Epidermal melanocyte (primary cell): ENCODE results near the gene CDHR2.

Source experiments
- DNase-seq: peaks from one replicate; pipeline ENCODE4 v3.0.0; 2011; ENCODE audit warnings: low spot score; ENCODE audit not compliant: insufficient read length

CDHR2 gene

DNA sequence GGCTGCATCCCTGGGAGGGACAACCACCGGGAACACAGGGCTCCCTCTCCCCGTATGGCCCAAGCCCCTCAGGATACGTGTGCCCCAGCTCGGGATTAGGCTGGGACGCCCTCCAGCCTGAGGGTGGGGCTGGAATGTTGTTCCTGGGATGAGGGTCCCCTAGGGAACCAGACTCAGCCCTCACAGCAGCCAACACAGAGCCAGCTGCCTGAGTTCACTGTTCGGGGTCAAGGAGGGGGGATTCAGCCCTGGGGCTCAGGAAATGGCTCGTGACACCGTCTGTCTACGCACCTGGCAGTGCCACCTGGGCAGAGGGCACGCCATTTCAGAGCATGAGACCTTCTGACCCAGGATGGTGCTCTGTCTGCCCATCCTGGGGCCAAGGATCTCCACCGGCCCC, 20.8 kb upstream of the CDHR2 start:
- DNase-seq = no peak

DNA sequence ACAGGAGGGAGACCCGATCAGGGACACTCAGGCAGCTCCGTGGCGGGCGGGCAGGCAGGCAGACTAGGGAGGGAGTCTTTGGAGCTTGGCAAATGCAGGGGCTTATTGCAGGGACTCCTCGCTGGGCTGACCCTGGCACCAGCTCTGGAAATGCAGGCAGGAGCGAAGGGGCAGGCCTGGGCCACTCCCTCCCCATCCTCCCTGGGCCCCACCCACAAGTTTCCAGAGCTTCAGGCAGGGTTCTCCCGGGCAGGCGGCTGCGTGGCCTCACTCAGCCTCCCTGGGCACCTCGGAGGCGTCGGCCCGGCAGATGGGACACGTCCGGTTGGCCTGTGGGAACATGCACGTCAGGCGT, 20.4 kb upstream of the CDHR2 start:
- DNase-seq = no peak

DNA sequence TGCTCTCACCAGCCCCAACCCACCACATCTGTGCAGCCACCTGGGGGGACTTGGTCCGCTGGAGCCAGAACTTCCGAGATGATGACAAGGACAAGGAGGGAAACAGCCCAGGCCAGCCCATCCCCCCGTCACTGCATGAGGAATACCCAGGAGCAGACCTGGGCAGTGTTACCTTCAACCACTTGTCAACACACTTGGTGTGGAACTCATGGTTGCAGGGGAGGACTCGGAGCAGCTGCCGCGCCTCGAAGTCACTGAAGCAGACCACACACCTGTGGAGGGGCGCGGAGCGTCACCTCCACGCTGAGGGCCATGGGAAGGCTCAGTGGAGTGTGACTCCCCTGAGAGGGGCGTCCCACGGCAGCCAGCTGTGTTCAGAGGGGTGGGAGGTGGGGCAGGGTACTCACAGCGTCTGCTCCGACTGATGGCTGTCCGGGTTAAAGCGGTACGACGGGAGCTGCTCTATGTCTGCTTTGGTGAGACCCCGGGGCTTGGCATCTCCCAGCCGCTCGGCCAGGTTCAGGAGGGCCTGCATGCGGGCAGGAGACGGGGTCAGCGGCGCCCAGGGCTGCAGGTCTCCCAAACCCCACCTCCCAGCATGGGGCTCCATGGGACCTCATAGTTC, 19.9 kb upstream of the CDHR2 start:
- DNase-seq = no peak

DNA sequence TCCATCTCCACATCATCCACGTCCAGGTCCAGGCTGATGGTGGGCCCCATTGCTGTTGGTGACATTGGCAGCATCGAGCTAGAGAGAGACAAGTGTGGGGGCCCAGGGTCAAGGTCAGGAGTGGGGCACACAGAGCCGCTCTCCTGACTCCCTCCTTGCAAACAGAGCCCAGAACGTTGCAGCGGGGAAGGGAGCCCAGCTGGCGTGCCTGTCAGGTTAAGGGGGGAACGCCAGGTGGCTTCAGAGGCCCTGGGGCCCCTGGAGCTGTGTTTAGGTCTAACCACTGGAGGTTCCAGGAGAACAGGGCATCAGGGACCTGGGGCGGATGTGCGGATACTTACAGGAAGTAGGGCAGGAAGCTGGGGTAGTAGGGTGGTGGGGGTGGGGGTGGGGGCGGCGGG, 19.4 kb upstream of the CDHR2 start:
- no peak for DNase-seq

DNA sequence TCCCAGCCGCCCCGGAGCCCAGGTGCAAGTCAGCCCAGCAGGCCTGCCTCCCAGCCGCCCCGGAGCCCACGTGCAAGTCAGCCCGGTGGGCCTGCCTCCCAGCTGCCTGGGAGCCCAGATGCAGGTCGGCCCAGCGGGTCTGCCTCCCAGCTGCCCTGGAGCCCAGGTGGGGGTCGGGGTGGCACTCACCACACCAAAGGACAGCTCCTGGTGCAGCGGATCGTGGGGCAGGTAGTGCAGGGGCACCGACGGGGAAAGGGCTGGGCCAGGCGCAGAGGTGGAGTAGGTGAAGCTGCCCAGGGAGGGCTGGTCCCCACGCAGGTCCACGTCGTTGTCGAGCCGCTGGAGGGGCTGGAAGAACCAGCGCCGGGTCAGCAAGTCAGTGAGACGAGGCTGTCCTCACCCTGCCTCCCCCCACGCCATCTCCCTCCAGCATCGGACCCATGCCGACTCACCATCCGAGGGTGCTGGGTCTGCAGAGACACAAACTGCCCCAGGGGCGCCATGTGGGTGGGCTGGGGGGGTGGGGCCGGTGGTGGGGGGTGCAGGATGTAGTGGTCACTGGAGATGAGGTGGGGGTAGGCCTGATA, 18.7 kb upstream of the CDHR2 start:
- no peak for DNase-seq

DNA sequence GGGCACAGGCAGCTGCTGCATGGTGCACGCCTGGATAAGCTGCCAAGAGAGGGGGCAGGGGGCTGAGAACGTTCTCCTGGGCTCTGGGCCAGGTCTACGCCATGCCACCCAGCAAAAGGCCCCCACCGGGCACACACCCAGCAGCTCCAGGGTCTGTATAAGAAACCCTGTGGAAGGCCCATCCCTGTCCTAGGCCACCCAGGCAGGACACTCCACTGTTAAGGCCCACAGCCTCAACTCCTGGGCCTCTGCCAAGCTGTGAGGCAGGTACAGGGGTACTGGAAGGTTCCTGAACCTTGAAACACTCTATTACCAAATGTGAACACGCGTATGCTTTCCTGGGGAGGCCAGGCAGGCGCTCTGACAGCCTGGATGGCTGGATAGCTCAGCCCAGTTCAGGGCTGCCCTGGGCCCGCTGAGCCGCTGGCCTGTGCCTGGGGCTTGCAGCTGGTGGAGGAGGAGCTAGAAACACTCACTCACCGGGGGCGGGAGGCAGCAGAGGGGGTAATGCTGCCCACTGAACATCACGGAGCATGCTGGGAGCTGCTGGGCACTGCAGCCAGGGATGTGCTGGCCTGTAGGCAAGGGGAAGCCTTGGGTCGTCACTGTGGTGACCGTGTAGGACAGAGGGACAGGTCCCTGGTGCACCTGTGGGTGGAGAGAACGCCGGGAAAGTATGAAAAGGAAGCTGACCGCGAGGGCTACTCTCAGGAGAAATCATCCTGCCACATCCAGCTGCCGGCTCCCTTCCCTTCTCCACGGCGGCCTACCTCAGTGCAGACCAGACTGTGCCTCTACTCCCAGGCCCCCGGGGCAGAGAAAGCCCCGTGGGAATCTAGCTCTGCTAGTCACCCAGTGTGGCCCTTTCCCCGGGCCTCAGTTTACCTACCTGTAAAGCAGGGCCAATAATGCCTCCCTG, 17.9 kb upstream of the CDHR2 start:
- peak; percentile 59 for DNase-seq

DNA sequence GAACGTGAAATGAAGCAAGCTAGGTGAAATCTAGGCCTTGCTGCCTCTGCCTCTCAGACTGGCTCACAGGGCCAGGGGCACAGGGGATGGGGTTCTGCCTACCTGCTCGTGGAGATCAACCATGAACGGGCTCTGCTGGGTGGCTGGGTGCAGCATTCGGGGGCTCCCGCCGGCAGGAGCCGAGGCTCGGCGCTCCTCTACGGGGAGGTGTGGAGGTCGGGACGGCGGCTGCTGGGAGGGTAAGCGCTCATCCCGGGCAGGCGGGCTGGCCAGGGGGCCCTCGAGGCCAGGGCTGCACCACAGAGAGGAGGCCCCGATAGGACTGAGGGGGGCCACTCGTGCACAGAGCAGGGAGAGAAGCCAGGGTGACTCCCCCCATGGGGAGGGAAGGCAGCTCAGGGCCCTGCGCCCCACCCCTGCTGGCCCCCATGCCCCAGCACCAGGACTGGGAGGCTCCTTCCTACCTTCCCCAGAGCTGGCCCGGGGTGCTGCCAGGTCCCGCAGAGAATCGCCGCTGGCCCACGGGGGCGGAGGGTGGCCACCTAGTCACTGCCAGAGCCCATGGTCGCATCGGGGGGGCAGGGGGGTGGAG, 17.1 kb upstream of the CDHR2 start:
- no peak for DNase-seq

DNA sequence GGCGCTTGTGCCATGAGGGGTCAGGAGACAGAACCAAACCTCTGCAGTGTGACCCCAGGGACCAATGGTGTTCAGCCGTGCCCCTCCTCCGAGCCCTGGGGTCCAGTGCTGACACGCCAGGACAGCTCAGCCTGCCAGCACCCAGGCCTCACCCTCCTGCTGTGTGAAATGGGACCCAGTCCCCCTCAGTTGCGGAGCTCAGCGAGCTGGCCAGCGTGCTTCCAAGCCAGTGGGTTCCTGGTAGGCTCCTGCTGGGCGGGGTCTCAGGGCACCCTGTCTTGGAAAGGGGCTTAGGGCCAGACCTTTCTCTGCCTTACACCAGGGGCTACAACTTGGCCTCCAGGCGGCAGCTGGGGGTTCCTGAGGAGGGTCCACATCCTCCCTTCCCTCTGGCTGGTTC, 16.3 kb upstream of the CDHR2 start:
- DNase-seq = no peak

DNA sequence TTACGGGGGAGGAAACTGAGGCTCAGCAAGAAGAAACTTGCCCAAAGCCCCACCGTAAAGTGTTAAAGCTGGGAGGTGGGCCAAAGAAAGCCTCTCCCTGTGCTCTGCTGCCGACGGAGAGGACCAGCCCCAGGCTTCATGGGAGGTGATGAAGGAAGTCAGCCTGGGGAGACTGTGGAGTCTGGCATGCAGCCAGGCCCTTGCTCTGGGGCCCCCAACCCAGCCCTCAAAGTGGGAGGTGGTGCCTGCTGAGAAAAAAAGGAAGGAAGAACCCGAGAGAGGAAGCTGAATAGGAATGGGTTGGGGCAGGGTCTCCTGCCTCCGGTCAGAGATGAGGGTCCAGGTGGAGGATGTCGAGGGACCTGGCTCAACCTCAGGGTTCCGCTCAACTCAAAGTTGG, 15.8 kb upstream of the CDHR2 start:
- DNase-seq = no peak

DNA sequence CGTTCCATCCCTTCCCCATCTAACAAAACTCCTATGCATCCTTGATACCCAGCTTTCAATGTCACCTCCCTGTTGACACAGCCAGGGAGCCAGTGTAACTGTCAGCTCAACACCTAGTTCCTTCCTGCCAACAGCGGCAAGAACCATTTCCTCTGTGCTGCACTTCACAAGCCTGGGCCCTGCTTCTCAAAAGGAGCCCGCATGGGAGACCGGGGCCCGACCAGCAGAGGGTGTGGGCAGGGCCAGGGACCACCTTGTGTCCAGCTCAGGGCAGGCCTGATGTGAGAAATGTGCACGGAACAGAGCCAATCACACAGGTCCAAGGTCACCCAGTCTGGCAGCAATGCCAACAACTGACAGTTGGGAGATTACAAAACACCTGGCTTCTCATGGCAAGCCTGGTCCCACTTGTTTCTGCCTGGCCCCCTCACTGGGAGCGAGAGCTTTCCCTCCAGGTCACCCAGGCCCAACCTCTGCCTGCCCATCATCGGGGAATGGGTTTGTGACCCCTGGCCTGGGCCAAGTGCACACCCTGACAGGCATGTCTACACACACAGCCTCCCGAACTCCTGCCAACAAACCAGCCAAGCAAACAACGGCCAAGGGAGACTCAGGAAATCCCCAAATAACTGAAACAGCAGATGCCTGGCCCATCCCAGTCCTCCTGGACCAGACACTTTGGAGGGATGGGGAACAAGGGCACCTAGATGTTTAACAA, 15.1 kb upstream of the CDHR2 start:
- DNase-seq = no peak

DNA sequence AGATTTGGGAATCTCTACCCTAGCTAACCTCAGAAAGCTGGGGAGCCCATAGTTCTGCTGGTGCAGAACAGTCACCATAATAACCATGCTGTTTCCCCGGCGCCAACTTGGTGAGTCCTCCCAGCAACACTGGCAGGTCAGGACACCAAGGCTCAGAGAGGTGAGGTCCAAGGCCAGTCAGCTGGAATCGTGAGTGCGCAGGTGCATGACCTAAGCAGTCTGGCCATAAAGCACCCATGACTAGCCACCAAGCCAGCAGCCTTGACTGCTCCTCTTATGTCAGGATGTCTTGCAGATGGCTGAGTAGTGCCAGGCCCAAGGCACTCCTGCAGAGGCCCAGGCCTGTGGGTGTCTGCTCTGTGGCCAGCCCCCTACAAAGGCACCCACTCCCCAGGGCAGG, 14.5 kb upstream of the CDHR2 start:
- no peak for DNase-seq

DNA sequence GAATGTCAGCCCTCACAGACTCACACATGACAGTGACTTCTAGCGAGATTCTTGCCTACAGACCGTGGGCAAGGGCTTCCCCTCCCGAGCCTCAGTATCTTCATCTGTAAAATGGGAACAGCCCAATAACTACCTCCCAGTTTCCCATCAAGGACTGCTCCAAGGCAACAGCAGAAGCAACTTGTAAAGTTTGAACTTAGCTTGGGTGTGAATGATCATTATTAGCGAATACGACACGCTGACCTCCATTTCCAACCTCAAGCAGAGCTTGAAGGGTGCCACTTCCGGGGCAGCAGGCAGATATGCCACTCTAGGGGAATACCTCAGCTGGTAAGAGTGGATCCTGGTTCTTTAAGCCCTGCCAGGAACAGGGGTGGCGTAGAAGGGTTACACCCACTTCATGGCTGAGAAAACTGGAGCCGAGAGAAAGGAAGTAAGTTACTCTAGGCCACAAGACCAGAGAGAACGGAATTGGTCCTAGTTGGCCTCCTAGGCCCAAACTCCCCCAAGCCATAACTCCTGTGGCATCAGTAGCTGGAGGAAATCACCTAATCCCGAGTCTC, 14.0 kb upstream of the CDHR2 start:
- DNase-seq = no peak

DNA sequence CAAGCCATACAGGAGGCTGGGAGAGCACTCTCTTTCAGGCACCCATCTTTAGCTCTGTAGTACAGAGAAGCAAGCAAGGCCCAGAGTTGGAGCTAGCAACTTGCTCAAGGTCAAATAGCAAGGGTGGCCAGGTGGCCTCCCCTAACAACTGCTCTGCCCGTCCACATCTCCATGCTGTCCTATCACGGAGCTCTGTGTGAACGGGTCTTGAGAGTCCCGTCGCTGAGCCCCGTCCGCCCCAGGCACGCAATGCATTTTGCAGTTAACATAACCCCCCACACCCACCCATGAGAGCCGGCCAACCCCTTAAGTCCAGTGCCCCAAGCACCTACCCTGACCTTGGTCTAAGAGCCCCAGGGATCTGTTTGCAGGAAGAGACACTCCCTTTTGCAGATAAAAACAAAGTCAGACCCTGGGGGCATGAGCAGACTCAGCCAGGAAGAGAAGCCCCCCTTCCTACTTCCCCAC, 13.4 kb upstream of the CDHR2 start:
- no peak for DNase-seq

DNA sequence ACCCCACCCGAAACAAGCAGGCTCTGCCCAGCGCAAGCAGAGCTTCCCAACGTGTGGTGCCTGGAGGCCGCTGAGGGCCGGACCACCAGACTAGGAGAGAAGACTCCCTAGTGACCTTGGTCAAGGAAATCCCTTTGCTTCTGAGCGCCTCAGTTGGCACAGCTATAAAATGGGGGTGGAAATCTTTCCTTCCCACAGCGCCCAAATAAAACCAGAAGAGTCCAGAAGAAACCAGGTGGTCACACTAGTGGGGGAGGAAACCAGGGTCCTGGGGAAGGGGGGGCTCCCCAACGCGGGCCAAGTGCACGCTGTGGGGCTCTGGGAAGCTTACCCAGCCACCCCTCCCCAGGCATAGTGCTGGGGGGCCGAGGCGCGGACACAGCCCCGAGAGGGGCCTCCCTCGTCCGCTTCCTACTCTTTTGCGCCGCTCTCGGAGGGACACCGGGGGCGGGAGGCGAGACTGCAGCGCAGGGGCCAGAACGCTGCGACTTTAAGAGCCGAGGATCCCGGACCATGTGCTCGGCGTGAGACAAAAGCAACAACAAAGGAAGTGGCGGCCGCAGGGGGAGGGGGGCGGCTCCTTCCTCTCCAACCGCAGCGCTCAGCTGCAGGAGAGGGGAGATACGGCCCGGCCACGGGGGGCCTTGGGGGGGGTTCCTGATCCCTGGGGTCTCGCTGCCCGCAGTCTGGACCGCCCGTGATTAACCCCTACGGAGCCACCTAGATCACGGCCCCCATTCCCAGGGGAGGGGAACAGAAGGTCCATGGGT, 12.8 kb upstream of the CDHR2 start:
- DNase-seq = peak; percentile 79

DNA sequence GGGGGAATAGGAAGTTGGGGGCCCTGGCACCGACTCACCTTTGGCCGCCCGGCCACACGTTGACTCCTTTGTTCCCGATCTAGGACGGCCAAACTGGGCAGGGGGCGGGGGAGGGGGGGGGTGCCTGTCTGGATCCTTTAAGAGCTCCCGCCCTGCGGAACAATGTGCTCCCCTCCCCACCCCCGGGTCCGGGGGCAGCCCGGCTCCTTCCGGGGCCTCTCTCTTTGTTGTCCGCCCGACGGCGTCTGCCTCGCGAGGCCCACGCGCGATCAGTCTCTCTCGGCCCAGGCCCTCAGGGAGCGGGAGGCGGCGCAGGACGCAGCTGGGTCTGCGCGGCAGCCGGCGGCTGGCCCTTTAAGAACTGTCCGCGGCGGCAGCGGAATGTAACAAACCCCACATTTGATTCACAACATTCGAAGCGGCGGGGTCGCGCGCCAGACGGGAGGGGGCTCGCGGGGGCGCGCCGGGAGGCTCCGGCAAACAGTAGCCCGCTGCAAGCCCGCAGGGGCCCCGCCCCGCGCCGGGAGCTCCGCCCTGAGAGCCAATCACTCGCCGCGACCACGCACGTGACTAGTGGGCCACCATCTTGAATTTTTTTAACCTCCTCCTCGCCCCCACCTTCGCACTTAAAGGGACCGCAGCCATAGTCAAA, 12.1 kb upstream of the CDHR2 start, which contains the start of gene RNF44:
RNF44 (minus strand) TSS at position 501 of the 652 bp plus-strand sequence. CDS start 4,930 bp downstream, outside the sequence.
- peak; percentile 95 for DNase-seq

DNA sequence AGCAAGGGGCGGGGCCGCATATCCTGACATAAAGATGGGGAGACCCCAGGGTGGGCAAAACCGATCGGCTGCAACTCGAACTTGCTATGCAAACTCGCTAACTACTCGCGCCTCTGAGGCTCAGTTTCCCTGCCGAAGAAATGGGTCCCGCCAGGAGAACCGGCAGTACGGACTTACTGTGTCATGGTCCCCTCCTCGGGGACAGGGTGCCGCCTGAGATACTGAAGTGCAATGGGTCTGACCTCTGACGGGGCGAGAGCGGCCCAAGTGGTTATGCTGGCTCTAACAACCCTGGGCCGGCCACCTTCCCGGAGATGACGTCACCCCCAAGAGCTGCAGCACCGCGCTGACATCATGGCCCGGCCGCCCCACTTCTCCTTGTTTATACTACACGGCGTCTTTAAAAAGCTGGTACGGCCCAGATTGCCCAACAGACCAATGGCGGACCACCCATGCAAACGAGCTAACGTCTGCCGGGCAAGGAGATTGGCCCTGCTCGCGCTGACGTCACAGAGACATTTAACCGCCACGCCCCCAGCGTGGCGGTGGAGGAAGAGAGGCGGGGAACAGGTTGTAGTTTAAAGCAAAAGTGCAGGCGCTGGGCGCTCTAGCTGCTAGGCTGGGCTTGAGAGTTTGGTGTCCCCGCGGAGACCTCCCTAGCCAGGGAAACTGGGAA, 11.4 kb upstream of the CDHR2 start:
- peak; percentile 87 for DNase-seq

DNA sequence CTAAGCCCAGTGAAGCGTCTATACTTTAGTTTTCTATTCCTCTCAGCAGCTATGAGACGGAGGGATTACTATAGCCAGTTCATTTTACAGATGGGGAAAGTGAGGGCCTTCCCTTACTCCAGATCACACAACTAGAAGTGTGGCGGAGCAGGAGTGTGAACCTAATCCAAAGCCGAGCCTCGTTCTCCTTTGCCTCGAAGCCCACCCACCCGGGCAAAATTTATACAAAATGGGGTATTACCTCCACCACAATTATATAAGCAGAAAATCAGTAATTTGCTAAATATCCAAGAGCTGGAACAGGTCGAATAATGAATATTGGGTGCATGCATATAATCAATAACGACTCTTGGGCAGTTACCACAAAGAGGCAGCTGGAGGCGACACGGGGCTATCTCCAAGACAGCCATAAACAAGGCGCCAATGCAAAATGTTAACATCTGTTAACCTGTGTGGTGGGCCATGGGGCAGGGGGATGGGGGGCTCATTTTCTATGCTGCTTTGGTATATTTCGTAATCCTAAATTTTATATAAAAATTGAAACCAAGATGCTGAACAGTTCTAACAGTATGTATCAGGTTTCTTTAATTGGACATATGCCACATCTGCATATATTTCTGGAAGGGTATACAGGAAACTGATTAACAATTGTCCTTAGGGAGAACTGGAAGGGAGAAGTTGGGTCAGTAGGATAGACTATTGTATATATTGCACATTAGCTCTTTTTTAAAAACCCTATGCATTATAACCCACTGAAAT, 10.7 kb upstream of the CDHR2 start:
- DNase-seq = no peak

DNA sequence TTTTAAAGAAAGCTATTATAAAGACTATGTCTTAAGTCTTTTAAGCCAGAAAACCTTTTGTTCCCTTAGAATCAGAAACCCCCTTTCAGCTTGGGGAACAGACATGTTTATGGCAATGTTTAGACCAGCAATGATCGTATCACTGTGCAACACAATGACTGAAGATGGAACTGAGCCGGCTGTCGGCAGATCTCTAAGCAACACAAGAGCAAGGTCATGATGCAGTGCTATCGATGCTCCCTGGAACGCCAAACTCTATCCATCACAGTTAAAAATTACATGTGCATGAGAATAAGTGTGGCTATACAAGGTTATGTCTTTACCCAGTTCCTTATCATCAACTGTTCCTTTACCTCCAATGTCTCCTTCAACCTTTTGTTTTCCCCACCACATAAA, 10.2 kb upstream of the CDHR2 start:
- no peak for DNase-seq
